ENCODE data around the gene DMRTC2.

DNA sequence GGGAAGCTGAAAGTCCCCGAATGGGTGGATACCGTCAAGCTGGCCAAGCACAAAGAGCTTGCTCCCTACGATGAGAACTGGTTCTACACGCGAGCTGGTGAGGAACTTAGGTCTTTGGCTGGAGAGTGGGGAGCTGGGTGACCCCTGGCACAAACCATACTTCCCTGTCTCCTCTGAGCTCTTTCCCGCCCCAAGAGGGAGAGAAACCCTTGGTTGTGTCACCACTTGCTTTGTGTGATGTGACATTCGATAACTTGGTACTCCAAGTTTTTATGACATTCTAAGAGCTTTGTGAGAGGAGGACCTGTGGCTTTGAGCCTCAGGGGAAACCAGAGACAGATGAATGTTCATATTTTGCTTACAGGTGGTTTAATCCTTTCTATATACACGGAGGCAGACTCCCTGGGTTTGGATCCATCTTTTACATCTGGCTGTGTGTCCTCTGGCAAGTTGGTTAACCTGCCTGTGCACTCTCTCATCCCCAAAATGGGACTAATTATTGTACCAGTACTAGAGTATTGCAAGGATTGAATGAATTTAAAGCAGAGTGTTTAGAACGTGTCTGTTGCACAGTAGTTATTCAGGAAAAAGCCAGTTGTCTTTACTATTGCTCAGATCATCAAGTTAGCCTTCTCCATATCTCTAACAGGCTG lies 16.4 kb downstream of the DMRTC2 start:
- TF ChIP-seq, protein P1, sequence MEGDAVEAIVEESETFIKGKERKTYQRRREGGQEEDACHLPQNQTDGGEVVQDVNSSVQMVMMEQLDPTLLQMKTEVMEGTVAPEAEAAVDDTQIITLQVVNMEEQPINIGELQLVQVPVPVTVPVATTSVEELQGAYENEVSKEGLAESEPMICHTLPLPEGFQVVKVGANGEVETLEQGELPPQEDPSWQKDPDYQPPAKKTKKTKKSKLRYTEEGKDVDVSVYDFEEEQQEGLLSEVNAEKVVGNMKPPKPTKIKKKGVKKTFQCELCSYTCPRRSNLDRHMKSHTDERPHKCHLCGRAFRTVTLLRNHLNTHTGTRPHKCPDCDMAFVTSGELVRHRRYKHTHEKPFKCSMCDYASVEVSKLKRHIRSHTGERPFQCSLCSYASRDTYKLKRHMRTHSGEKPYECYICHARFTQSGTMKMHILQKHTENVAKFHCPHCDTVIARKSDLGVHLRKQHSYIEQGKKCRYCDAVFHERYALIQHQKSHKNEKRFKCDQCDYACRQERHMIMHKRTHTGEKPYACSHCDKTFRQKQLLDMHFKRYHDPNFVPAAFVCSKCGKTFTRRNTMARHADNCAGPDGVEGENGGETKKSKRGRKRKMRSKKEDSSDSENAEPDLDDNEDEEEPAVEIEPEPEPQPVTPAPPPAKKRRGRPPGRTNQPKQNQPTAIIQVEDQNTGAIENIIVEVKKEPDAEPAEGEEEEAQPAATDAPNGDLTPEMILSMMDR (optimal IDR thresholded peaks at IDR 0.05 in 1 of 3, IDR thresholded peaks at IDR 0.05 in 1 of 3, conservative IDR thresholded peaks at IDR 0.05 in 1 of 3; ENCODE audit: extremely low read depth in 1 of 3, insufficient read depth in 2 of 3, low read length in 3 of 3), result no peak
- TF ChIP-seq EZH2 (IDR thresholded peaks at IDR 0.05; ENCODE audit: low read length), result no peak

Measured in keratinocyte (primary cell).